ENCODE measurements around the gene PARP6. TPM values are rescaled to one million over a fixed set of nuclear protein-coding genes. Genes with fewer than 3 reads are reported as not detected.

The PARP6 gene
- total and polyA plus RNA-seq, 4 donors: 55.4 to 201 (median 157) TPM

DNA sequence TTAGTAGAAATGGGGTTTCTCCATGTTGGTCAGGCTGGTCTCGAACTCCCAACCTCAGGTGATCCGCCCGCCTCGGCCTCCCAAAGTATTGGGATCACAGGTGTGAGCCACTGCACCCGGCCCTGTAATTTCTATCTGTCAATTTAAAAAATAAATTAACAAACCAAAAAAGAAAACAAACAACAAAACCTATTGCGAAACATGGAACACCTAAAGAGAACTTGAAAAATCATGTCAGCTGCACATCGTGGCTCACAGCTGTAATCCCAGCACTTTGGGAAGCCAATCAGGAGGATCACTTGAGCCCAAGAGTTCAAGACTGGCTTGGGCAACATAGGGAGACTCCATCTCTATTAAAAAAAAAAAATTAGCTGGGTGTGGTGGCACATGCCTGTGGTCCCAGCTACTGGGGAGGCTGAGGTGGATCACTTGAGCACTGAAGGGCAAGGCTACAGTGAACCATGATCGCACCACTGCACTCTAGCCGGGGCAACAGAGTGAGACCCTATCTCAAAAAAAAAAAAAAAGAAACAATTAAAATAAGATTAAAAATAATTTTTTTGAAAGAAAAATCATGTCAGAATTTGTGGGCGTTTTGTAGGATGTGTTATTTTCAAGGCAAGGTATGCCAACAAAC, 19.6 kb downstream of the PARP6 start:
- H3K27me3 ChIP-seq (ENCODE audit: control insufficient read depth, insufficient read depth, low read length): no peaks in the 10 kb centered on the region
- 97% methylated on average over 7 of the region's 10 CpGs for WGBS (ENCODE audit: insufficient coverage)
- no peaks in the 10 kb centered on the region for H3K4me1 ChIP-seq (ENCODE audit: control insufficient read depth, insufficient read depth, low read length)
- H3K27ac ChIP-seq (ENCODE audit: low read depth, low read length): no peak overlapping the region
- peaks cover 58% of the 10 kb centered on the region for H3K36me3 ChIP-seq (ENCODE audit: control insufficient read depth, insufficient read depth, low read length)
- DNase-seq (ENCODE audit: low read depth in 4 of 6, low spot score in 6 of 6): no peak
- no peak overlapping the region for H3K4me3 ChIP-seq (ENCODE audit: low read depth, low read length)
- H3K9me3 ChIP-seq (ENCODE audit: control insufficient read depth, insufficient read depth, low read length): no peaks in the 10 kb centered on the region

DNA sequence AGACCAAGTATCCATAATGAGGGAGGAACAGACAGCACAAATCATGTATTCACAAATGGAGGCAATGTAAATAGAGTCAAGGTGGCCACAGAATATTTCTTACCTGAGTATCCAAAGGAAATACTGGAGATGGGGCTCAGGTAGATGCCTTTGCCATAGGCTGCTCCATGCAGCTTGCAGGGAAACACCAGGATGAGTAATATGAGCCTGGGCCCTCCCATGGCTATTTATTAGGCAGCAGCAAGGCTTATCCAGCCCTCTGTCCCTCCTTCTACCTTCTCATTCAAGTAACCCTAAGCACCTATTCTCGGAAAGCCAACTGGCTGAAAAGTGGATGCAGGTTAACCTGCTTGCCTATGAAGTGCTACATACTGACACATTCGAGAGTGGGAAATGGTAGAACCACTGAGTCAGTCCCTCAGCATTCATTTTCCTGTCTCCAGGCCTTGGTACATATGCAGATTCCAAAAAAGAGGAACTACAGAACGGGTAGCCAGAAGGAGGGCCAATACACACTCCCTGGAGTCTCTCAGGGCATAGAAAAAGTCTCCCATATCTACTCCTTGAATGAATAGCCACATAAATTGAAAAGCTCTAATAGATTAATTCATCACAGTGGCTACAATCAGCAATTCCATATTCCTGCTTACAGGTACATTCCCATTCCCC, 23.1 kb downstream of the PARP6 start:
- H3K9me3 ChIP-seq (ENCODE audit: control insufficient read depth, insufficient read depth, low read length): no peaks in the 10 kb centered on the region
- no peaks in the 10 kb centered on the region for H3K27me3 ChIP-seq (ENCODE audit: control insufficient read depth, insufficient read depth, low read length)
- H3K4me1 ChIP-seq (ENCODE audit: control insufficient read depth, insufficient read depth, low read length): no peaks in the 10 kb centered on the region
- 90% methylated on average over 2 of the region's 3 CpGs for WGBS (ENCODE audit: insufficient coverage)
- H3K4me3 ChIP-seq (ENCODE audit: low read depth, low read length): no peak overlapping the region
- H3K36me3 ChIP-seq (ENCODE audit: control insufficient read depth, insufficient read depth, low read length): peaks cover 48% of the 10 kb centered on the region
- no peak for DNase-seq (ENCODE audit: low read depth in 4 of 6, low spot score in 6 of 6)
- no peak overlapping the region for H3K27ac ChIP-seq (ENCODE audit: low read depth, low read length)

DNA sequence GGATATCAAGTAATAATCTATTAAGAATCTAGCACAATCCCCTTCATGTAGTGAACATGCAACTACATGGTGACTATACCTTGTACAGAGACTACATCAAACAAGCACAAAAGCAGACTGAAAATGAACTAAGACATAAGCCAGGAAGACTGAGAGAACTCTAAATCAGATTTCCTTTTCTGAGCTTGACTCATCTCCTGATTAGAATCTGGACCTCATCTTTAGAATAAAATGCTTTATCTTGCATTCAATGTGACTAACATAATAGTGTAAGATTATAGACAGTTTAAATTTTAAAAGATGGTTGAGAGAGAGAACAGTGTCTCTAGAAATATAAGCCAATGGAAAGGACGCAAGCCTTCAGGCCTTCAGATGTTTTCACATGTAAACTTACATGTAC, 23.8 kb downstream of the PARP6 start:
- Histone ChIP-seq H3K4me1 (ENCODE audit: control insufficient read depth, insufficient read depth, low read length) (no peaks in the 10 kb centered on the region), H3K9me3 (ENCODE audit: control insufficient read depth, insufficient read depth, low read length) (no peaks in the 10 kb centered on the region), H3K27me3 (ENCODE audit: control insufficient read depth, insufficient read depth, low read length) (no peaks in the 10 kb centered on the region), H3K4me3 (ENCODE audit: low read depth, low read length) (no peak overlapping the region), H3K36me3 (ENCODE audit: control insufficient read depth, insufficient read depth, low read length) (peaks cover 50% of the 10 kb centered on the region), H3K27ac (ENCODE audit: low read depth, low read length) (no peak overlapping the region)
- WGBS (ENCODE audit: insufficient coverage): no CpG with 5 or more reads among the region's 1 CpG
- DNase-seq (ENCODE audit: low read depth in 4 of 6, low spot score in 6 of 6): no peak

DNA sequence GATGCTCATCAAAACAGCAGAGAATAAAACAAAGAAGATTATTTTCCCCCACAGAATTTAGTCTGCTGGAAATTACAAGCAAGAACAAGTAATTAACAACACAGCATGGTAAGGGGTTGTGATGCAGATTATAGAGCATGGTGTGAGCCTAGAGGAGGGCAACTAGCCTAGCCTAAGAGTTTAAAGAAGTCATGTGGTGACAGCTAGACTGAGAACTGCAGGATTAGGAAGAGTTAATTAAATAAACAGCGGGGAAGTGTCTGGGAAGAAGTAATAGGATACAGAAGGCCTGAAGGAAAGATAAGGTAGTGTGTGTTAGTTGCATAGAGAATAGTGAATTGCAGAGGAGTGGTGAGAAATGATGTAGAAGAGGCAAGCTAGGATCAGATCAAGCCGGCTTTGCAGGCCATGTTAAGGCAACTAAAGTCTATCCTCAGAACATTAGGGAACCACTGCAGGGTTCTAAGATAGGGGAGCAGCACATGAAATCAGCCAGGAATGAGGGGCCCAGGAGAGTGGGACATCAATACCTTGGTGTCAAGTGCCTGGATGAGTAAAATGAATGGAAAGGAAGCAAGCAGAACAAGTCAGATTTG, 29.5 kb downstream of the PARP6 start:
- H3K4me3 ChIP-seq (ENCODE audit: low read depth, low read length): no peak overlapping the region
- H3K27ac ChIP-seq (ENCODE audit: low read depth, low read length): no peak overlapping the region
- no peaks in the 10 kb centered on the region for H3K9me3 ChIP-seq (ENCODE audit: control insufficient read depth, insufficient read depth, low read length)
- H3K36me3 ChIP-seq (ENCODE audit: control insufficient read depth, insufficient read depth, low read length): peaks cover 37% of the 10 kb centered on the region
- WGBS (ENCODE audit: insufficient coverage): 26% methylated on average over 2 of the region's 2 CpGs
- H3K27me3 ChIP-seq (ENCODE audit: control insufficient read depth, insufficient read depth, low read length): no peaks in the 10 kb centered on the region
- DNase-seq (ENCODE audit: low read depth in 4 of 6, low spot score in 6 of 6): peak in 1 of 6 donors; percentile 89
- H3K4me1 ChIP-seq (ENCODE audit: control insufficient read depth, insufficient read depth, low read length): no peaks in the 10 kb centered on the region

DNA sequence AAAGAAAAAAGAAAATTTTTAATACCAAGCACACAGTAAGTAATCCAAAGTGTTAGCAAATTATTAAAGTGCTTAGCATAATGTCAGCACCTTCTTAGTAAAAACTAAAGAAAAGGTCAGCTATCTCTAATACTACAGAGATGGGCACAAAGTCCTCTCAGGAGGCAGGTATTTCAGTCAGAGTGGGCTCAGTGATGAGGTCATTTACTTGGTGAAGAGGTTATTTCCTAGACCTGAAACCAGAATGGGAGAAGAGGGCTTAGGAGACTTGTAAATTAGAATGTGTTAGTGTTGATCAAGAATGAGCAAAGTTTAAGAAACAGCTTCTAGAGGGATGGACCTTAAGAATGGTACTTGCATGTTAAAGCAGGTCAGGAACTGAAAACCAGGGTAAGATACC, 32.7 kb downstream of the PARP6 start:
- no peaks in the 10 kb centered on the region for H3K27me3 ChIP-seq (ENCODE audit: control insufficient read depth, insufficient read depth, low read length)
- H3K36me3 ChIP-seq (ENCODE audit: control insufficient read depth, insufficient read depth, low read length): peaks cover 29% of the 10 kb centered on the region
- H3K9me3 ChIP-seq (ENCODE audit: control insufficient read depth, insufficient read depth, low read length): no peaks in the 10 kb centered on the region
- no peak overlapping the region for H3K4me3 ChIP-seq (ENCODE audit: low read depth, low read length)
- no peak overlapping the region for H3K27ac ChIP-seq (ENCODE audit: low read depth, low read length)
- no peak for DNase-seq (ENCODE audit: low read depth in 4 of 6, low spot score in 6 of 6)
- H3K4me1 ChIP-seq (ENCODE audit: control insufficient read depth, insufficient read depth, low read length): no peaks in the 10 kb centered on the region

DNA sequence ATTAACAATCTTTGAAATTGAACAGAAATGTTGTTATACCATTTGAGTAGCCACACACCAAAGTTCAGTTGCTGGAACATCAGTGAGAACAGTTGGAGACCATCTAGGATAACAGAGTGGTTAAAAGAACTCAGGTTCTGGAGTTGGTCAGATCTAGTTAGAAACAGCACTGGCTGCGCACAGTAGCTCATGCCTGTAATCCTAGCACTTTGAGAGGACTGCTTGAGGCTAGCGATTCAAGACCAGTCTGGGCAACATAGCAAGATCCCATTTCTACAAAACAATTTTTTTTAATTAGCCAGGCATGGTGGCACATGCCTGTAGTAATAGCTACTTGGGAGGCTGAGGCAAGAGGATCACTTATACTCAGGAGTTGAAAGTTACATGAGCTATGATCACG, 33.8 kb downstream of the PARP6 start:
- no CpG with 5 or more reads among the region's 3 CpGs for whole genome bisulfite sequencing (ENCODE audit: insufficient coverage)
- Histone ChIP-seq H3K4me1 (ENCODE audit: control insufficient read depth, insufficient read depth, low read length) (no peaks in the 10 kb centered on the region), H3K9me3 (ENCODE audit: control insufficient read depth, insufficient read depth, low read length) (no peaks in the 10 kb centered on the region), H3K27ac (ENCODE audit: low read depth, low read length) (no peak overlapping the region), H3K36me3 (ENCODE audit: control insufficient read depth, insufficient read depth, low read length) (peaks cover 26% of the 10 kb centered on the region), H3K27me3 (ENCODE audit: control insufficient read depth, insufficient read depth, low read length) (no peaks in the 10 kb centered on the region), H3K4me3 (ENCODE audit: low read depth, low read length) (no peak overlapping the region)
- DNase-seq (ENCODE audit: low read depth in 4 of 6, low spot score in 6 of 6): no peak

DNA sequence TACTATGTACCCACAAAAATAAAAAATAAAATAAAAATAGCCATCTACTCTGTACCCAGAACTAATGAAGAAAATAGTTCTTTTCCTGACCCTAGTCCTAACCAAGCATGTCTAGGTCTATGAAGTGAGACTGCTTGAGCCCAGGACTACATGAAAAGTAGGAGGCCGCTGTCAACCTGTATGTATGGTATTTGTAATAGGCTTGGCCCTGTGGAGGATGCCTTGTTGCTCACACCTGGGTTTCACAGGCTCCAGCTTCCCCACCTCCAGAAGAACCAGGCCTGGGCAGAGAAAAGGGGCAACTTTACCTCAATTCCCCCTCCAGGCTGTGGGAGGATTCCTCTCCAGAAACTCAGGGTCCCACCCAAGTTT, 34.5 kb downstream of the PARP6 start:
- Histone ChIP-seq H3K4me1 (ENCODE audit: control insufficient read depth, insufficient read depth, low read length) (no peaks in the 10 kb centered on the region), H3K36me3 (ENCODE audit: control insufficient read depth, insufficient read depth, low read length) (peaks cover 26% of the 10 kb centered on the region), H3K27ac (ENCODE audit: low read depth, low read length) (no peak overlapping the region), H3K4me3 (ENCODE audit: low read depth, low read length) (no peak overlapping the region), H3K9me3 (ENCODE audit: control insufficient read depth, insufficient read depth, low read length) (no peaks in the 10 kb centered on the region), H3K27me3 (ENCODE audit: control insufficient read depth, insufficient read depth, low read length) (no peaks in the 10 kb centered on the region)
- WGBS (ENCODE audit: insufficient coverage): no CpG with 5 or more reads among the region's 1 CpG
- DNase-seq (ENCODE audit: low read depth in 4 of 6, low spot score in 6 of 6): no peak

DNA sequence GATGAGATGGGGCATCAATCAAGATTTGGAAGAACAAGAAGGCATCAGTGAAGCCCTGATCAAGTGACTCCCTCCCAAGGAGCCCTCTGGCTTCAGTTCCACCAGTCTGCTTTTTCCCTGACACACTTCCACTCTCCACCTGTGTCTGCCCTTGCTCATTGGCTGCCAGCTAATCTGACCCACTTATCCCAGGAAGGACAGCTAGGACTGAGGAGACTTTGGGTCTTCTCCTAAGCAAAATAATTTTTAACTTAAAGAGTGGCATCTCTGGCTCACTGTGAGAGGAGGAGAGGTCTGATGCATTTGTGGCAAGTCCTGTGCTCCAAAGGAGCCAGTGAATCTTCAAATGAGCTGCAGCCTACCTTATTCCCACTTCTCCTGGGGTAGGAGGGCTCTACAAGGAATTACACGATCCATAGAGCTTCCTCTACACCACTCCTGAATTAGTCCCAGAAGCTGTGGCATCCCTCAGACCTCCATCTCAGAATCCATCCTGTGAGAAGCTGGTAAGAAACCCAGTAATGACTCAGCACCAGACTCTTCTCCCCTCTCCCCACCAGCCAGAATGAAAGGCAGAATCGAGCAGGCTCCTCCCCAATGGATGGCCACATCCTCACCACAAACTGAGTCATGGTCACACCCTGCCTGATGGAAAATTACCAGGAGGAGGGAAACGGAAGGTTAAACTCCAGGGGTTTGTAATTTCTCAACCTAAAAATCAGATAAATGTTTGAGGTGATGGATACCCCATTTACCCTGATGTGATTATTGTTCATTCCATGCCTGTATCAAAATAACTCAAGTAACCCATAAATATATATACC, 35.1 kb downstream of the PARP6 start:
- 80% methylated on average over 1 of the region's 3 CpGs for WGBS (ENCODE audit: insufficient coverage)
- peaks cover 5% of the 10 kb centered on the region for H3K4me1 ChIP-seq (ENCODE audit: control insufficient read depth, insufficient read depth, low read length)
- H3K27me3 ChIP-seq (ENCODE audit: control insufficient read depth, insufficient read depth, low read length): no peaks in the 10 kb centered on the region
- no peak overlapping the region for H3K4me3 ChIP-seq (ENCODE audit: low read depth, low read length)
- H3K36me3 ChIP-seq (ENCODE audit: control insufficient read depth, insufficient read depth, low read length): peaks cover 23% of the 10 kb centered on the region
- no peak overlapping the region for H3K27ac ChIP-seq (ENCODE audit: low read depth, low read length)
- H3K9me3 ChIP-seq (ENCODE audit: control insufficient read depth, insufficient read depth, low read length): no peaks in the 10 kb centered on the region
- DNase-seq (ENCODE audit: low read depth in 4 of 6, low spot score in 6 of 6): no peak

DNA sequence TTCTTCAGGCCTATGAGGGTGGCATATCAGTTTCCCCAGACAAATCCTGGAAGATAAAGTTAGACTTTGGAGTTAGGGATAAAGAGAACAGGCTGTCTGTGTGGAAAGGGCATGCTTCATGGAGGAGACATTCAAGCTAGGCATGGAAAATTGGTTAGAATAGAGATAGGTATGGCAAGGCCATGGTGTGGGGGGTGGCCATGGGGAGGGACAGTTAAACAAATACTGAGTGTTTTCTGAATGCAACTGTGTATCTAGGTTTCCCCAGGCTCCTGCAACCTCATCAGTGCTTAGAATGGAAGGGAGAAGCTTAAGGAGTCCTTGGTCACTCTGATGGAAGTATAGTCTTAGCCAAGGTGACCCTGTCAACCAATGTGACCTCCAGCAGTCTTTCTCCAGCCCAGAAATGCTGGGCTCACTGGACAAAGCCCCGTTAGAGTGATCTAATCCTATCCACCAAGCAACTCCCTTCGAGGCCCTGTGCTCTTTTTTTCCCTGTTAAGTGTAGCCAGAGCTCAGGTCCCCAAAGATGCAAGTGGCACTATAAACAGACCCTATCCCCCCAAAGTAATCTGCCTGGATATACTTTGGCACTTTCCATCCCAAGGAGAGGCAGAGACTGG, 35.9 kb downstream of the PARP6 start:
- no peak for DNase-seq (ENCODE audit: low read depth in 4 of 6, low spot score in 6 of 6)
- H3K36me3 ChIP-seq (ENCODE audit: control insufficient read depth, insufficient read depth, low read length): peaks cover 16% of the 10 kb centered on the region
- H3K27ac ChIP-seq (ENCODE audit: low read depth, low read length): no peak overlapping the region
- H3K27me3 ChIP-seq (ENCODE audit: control insufficient read depth, insufficient read depth, low read length): no peaks in the 10 kb centered on the region
- no peaks in the 10 kb centered on the region for H3K9me3 ChIP-seq (ENCODE audit: control insufficient read depth, insufficient read depth, low read length)
- no peak overlapping the region for H3K4me3 ChIP-seq (ENCODE audit: low read depth, low read length)
- H3K4me1 ChIP-seq (ENCODE audit: control insufficient read depth, insufficient read depth, low read length): peaks cover 10% of the 10 kb centered on the region
- WGBS (ENCODE audit: insufficient coverage): 89% methylated on average over 2 of the region's 2 CpGs
